Measurements from ENCODE around the gene SEMA4D.

The SEMA4D gene

GRCh38 chr9:89350988-89351557 is 146.8 kb downstream of the SEMA4D start:
- no peak for DNase-seq

GRCh38 chr9:89349607-89350006 is 148.3 kb downstream of the SEMA4D start:
- no peak for DNase-seq

GRCh38 chr9:89347651-89348050 is 150.3 kb downstream of the SEMA4D start:
- no peak for DNase-seq

- DNase-seq: no peak
These were observed 151.2 kb downstream of the SEMA4D start for GRCh38 chr9:89346696-89347095.

- no peak for DNase-seq
These were observed 152.4 kb downstream of the SEMA4D start for GRCh38 chr9:89345476-89345875.

- peak in 1 of 5 donors; percentile 20 for DNase-seq
These were observed 154.1 kb downstream of the SEMA4D start for GRCh38 chr9:89343812-89344211.

- DNase-seq: no peak
These were observed 155.0 kb downstream of the SEMA4D start for GRCh38 chr9:89342948-89343347.

GRCh38 chr9:89342213-89342612 is 155.7 kb downstream of the SEMA4D start:
- DNase-seq: no peak

- peak in 1 of 5 donors; percentile 44 for DNase-seq
These were observed 157.6 kb downstream of the SEMA4D start for GRCh38 chr9:89340332-89340731.

- no peak for DNase-seq
These were observed 158.1 kb downstream of the SEMA4D start for GRCh38 chr9:89339807-89340206.

- DNase-seq: no peak
These were observed 167.4 kb downstream of the SEMA4D start for GRCh38 chr9:89330513-89330912.

- DNase-seq: no peak
These were observed 168.0 kb downstream of the SEMA4D start for GRCh38 chr9:89329917-89330316.

- DNase-seq: no peak
These were observed 169.8 kb downstream of the SEMA4D start for GRCh38 chr9:89328064-89328463.

GRCh38 chr9:89325733-89326132 is 172.2 kb downstream of the SEMA4D start:
- no peak for DNase-seq

GRCh38 chr9:89323390-89323789 is 174.5 kb downstream of the SEMA4D start:
- no peak for DNase-seq

GRCh38 chr9:89319015-89319905 is 178.7 kb downstream of the SEMA4D start:
- no peak for DNase-seq

- DNase-seq: peak; percentile 86 to 98 (median 89)
These were observed 179.5 kb downstream of the SEMA4D start, which contains the start of gene SECISBP2 for GRCh38 chr9:89318123-89319014. SECISBP2 (plus strand) TSS chr9:89318500; CDS start chr9:89318577, 77 bp downstream.

GRCh38 chr9:89317282-89317681 is 180.6 kb downstream of the SEMA4D start:
- no peak for DNase-seq

- DNase-seq: no peak
These were observed 182.4 kb downstream of the SEMA4D start for GRCh38 chr9:89315482-89315881.

- no peak for DNase-seq
These were observed 183.0 kb downstream of the SEMA4D start for GRCh38 chr9:89314955-89315354.

GRCh38 chr9:89313842-89314241 is 184.1 kb downstream of the SEMA4D start:
- peak in 1 of 5 donors; percentile 17 for DNase-seq

GRCh38 chr9:89312222-89312571 is 185.7 kb downstream of the SEMA4D start:
- peak in 1 of 5 donors; percentile 28 for DNase-seq
